ENCODE results near the gene CDH12. TPM values are rescaled to one million over a fixed set of nuclear protein-coding genes. Genes with fewer than 3 reads are reported as not detected.
"Not testable (repeated sequence)": the region's sequence is repeated elsewhere in the genome, so short reads cannot be mapped to it uniquely, and the experiment has no call there.

CDH12 gene
- total and polyA plus RNA-seq, 7 donors = 0.04 TPM; not detected in 6

- Histone ChIP-seq H3K4me1 (no peaks in the 10 kb centered on the region), H3K36me3 (no peaks in the 10 kb centered on the region), H3K27me3 (no peaks in the 10 kb centered on the region), H3K4me3 (no peak overlapping the region), H3K27ac (no peak overlapping the region), H3K9me3 (no peaks in the 10 kb centered on the region)
- TF ChIP-seq POLR2AphosphoS5 (IDR thresholded peaks at IDR 0.05) = no peak
- TF ChIP-seq CTCF (IDR thresholded peaks at IDR 0.05) = no peak
- no peak for TF ChIP-seq POLR2A (IDR thresholded peaks at IDR 0.05)
- no peak for TF ChIP-seq EP300 (IDR thresholded peaks at IDR 0.05)
- intact Hi-C loops (cut with DNase I) = no loop called here
- WGBS, 2 donors = 34 to 60% methylated on average over 2 of the region's 2 CpGs
- DNase-seq = no peak
Observed at GRCh38 chr5:22344000-22344399, 509.1 kb downstream of the CDH12 start.

- H3K27me3 ChIP-seq = no peaks in the 10 kb centered on the region
- H3K9me3 ChIP-seq = no peaks in the 10 kb centered on the region
- no peaks in the 10 kb centered on the region for H3K4me1 ChIP-seq
- H3K36me3 ChIP-seq = no peaks in the 10 kb centered on the region
- intact Hi-C loops (cut with DNase I) = no loop called here
- WGBS, 2 donors = 75 to 89% methylated on average over 2 of the region's 2 CpGs
- H3K27ac ChIP-seq = no peak overlapping the region
- TF ChIP-seq CTCF (IDR thresholded peaks at IDR 0.05) = no peak
- H3K4me3 ChIP-seq = no peak overlapping the region
- DNase-seq = no peak
Observed at GRCh38 chr5:22341406-22341805, 511.7 kb downstream of the CDH12 start.

GRCh38 chr5:22332949-22333348, 520.2 kb downstream of the CDH12 start:
- H3K4me3 ChIP-seq; H3K4me1 ChIP-seq; H3K27me3 ChIP-seq; H3K27ac ChIP-seq; H3K9me3 ChIP-seq; DNase-seq; H3K36me3 ChIP-seq; intact Hi-C loops (cut with DNase I): not testable (repeated sequence)
- 87 to 91% methylated on average over 3 of the region's 3 CpGs for WGBS, 2 donors

GRCh38 chr5:22329683-22330082, 523.5 kb downstream of the CDH12 start:
- Histone ChIP-seq H3K36me3 (no peaks in the 10 kb centered on the region), H3K9me3 (no peaks in the 10 kb centered on the region), H3K27me3 (no peaks in the 10 kb centered on the region), H3K4me1 (no peaks in the 10 kb centered on the region), H3K4me3 (no peak overlapping the region), H3K27ac (no peak overlapping the region)
- 72 to 76% methylated on average over 1 of the region's 1 CpG for WGBS, 2 donors
- intact Hi-C loops (cut with DNase I) = no loop called here
- TF ChIP-seq POLR2AphosphoS5 (IDR thresholded peaks at IDR 0.05) (no peak), EP300 (IDR thresholded peaks at IDR 0.05) (no peak), POLR2A (IDR thresholded peaks at IDR 0.05) (no peak), CTCF (IDR thresholded peaks at IDR 0.05) (no peak)
- DNase-seq = no peak

- H3K9me3 ChIP-seq = no peaks in the 10 kb centered on the region
- H3K4me1 ChIP-seq = no peaks in the 10 kb centered on the region
- no peak overlapping the region for H3K27ac ChIP-seq
- H3K36me3 ChIP-seq = no peaks in the 10 kb centered on the region
- no peak overlapping the region for H3K4me3 ChIP-seq
- intact Hi-C loops (cut with DNase I) = no loop called here
- no peak for DNase-seq
- H3K27me3 ChIP-seq = no peaks in the 10 kb centered on the region
- TF ChIP-seq CTCF (IDR thresholded peaks at IDR 0.05) = no peak
- no peak for TF ChIP-seq EP300 (IDR thresholded peaks at IDR 0.05)
- TF ChIP-seq POLR2A (IDR thresholded peaks at IDR 0.05) = no peak
- 30 to 36% methylated on average over 1 of the region's 1 CpG for WGBS, 2 donors
Observed at GRCh38 chr5:22319798-22320197, 533.3 kb downstream of the CDH12 start.
